ENCODE measurements around the gene TMEM117. TPM values are rescaled to one million over a fixed set of nuclear protein-coding genes. Genes with fewer than 3 reads are reported as not detected.

The TMEM117 gene
- total RNA-seq, 1 donor from 2014 or later, result 0.51 TPM

DNA sequence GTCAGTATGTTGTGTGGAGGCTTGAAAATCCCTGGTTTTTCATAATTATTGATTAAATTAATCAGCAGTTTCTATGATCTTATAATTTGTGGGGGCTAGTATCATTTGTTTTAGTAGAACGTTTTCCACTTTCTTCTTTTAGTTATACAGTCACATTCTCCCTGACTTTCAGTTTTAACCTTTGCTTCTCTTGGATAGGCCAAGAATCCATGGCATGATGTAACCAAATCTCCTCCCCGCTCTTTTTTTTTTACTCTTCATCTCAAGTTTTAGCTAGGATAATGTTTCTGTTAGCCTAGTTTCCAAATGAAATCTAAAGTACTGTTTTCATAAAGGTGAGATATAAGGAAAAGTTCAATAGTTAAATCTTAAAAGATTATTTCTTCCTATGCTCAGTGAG lies 106.5 kb downstream of the TMEM117 start:
- intact Hi-C loops (cut with micrococcal nuclease), result no loop called here

DNA sequence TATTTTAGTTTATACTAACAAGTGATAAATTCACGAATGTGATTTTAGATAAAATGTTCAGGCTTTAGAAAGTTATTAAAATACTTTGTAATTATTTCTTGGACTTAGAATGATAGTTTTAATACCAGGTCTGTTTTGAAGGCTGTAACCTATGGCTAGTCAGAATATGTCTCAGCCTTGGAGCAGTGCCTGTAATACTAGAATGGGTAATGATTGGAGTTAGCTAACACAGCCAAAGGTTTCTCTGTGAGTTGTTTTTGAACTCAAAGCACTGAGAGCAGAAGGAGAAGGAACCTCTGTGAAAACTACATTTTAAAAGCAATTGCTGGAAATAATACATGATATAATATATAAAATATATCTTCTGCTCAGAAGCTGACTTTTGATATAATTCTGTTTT lies 110.1 kb downstream of the TMEM117 start:
- intact Hi-C loops (cut with micrococcal nuclease), result no loop called here

DNA sequence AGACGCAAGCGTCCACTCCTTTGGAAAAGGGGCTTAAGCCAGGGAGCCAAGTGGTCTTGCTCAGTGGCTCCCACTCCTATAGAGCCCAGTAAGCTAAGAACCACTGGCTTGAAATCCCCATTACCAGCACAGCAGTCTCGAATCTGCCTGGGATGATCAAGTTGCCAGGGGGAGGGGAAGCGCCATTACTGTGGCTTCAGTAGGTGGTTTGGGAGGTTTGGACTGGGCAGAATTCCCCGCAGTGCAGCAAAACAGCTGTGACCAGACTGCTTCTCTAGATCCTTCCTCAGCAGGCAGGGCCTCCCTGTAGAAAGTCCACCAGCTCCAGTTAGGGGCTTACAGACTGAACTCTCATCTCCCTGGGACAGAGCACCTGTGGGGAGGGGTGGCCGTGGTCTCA lies 115.4 kb downstream of the TMEM117 start:
- intact Hi-C loops (cut with micrococcal nuclease), result loop anchor here (10.0 kb wide), 1 partner anchor 474 kb away; no protein-coding TSS in a partner anchor

DNA sequence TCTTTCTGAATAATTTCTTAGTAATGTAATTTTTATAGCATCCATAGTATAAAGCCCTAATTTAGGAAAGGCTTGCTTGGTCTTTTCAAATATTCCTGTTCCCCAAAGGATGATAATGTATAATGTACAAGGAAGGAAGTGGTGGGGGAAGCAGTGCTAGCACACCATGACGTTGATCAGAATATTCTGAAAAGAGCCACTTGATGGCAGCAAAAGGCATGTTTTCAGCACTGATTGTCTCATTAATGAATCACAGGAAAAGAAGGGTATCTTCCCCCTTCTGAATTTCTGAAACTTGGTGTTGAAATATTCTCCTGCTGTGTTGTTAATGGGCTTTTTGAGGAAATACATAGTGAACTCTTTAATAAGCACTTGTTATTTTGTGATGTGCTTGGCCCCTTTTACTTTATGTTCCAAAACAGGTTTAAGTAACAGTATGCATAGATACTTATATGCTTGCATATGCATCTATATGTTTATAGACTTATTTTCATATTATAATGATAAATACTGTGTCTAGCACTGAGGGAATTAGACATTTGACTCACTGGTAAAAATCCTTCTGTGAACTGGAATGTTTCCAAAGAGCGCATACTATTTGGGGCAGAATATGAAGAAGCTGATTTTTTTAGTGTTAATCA lies 122.0 kb downstream of the TMEM117 start:
- intact Hi-C loops (cut with micrococcal nuclease), result loop anchor here (1.0 to 10.0 kb wide), 2 partner anchors 467 to 973 kb away; no protein-coding TSS in a partner anchor

DNA sequence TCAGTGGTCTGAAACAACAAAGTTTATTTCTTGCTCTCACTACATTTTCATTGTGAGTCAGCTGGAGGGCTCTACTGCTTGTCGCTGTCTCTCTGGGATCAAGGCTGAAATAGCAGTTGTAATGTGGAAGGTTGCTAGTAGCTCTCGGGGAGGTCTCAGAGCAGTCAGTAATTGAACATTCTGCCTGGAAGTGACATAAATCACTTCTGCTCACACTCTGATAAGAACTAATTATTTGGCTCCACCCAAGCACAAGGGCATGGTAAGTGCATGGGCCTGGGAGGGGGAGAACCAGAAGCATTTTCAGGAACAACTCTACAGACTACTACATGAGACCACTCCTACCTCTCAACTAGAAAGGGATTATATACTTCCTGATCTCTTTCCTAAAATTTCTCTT lies 128.2 kb downstream of the TMEM117 start:
- intact Hi-C loops (cut with micrococcal nuclease), result no loop called here

DNA sequence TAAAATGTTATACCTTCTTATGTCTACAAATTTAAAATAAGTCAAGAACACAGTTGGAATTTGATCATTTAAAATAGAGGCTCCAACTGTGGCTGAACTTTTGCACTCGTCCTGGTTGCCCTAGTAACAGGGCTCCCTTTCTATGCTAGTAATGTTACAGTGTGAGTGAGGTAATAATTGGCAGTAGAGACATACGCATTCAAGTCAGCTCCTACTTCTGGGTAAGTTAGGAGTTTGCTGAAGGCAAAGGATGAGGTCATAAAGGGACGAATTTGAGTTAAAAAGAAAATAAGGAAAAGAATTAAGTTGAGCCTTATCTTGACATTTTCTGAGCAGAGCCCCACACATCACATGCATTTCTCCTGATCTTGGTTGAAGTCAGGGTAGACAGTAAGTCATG lies 129.1 kb downstream of the TMEM117 start:
- intact Hi-C loops (cut with micrococcal nuclease), result no loop called here

DNA sequence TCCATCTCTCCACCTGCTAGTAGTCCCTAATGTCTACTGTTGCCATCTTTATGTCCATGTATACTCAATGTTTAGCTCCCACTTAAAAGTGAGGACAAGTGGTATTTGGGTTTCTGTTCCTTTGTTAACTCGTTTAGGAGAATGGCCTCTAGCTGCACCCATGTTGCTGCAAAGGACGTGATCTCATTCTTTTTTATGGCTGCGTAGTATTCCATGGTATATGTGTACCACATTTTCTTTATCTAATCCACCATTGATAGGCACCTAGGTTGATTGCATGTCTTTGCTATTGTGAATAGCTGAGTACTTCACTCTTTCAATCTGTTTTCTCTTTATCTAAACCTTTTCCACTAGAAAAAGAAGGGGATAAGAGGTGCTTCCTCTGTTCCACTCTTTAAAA lies 130.0 kb downstream of the TMEM117 start:
- intact Hi-C loops (cut with micrococcal nuclease), result no loop called here

DNA sequence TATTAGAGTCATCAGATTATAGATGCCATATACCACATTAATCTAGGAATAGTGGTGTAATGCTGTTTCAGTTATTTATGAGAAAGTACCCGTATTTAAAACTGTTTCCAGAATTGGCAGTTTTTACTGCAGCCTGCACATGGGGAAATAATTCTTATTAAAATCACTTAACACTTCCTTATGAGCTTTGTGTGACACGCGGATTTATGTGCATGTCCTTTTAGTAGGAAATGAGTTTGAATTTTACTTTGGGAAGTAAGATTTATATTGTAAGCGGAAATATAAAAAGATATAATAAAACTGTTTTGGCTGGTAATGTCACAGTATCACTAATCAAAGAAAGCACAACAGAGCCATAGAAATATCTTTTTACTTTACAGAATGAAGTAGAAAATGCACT lies 132.9 kb downstream of the TMEM117 start:
- intact Hi-C loops (cut with micrococcal nuclease), result no loop called here

DNA sequence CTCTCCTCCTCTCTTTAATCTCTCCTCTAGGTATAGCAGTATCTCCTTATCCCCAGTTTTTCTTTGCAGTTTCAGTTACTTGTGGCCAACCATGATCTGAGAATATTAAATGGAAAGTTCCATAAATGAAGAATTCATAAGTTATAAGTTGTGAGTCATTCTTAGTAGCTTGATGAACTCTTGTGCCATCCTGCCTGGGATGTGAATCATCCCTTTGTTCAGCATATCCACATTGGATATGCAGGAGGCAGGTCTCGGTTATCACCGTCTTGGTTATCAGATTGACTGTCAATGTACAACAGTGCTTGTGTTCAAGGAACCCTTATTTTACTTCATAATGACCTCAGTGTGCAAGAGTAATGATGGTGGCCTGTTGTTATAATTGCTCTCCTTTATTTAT lies 134.0 kb downstream of the TMEM117 start:
- intact Hi-C loops (cut with micrococcal nuclease), result no loop called here

DNA sequence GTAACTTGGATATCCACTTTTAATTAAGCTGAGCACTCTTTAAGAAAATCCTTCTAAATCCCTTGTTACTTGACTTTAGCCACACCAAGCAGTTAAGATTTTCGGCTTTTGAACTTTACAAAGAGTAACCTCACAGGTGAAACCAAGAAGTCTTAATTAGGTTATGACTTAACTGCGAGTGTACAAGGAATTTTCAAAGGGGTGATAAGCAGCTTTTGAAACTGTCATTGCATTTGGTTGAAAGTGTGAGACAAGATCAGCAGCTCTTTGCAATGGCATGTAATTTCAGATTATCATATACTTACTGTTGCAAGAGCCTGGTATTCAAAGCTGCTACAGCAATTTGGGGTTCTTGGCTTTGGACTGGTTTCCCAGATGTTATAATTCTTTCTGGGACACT lies 137.5 kb downstream of the TMEM117 start:
- intact Hi-C loops (cut with micrococcal nuclease), result no loop called here

DNA sequence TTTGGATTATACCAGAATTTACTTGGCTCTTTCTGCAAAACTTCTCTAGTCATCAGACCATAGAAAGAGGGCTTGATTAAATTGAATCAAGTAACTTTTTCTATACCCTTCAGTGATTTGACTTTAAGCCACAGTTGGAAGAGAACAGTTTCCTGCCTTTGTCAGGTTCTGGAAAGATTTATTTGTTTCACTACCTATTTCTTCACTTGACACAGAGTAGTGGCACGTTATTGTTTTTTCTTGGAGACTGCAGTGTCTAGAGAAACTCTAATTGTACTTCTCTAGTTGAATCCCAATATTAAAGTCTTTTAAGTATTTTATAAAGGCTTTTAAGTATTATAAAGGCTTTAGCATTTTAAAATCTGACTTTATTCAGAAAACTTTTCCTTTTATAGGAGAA lies 138.1 kb downstream of the TMEM117 start:
- intact Hi-C loops (cut with micrococcal nuclease), result no loop called here

DNA sequence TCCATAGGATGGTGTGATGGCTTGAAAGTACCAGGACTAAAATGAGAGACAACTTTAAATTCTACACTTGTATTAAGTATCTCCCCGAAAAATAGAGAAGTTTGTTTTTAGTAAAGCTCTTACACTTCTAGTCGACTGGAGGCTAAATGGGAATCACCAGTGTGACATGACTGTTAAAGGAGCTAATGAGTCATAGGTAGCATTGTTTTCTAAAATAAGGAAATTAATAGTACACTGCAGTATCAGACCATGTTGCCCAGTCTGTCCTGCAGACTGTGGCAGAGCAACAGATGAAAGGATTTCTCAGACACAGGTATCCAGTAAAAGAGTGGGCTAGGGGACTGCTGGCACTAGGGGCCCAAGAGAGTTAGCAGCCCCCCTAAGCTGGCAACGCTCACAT lies 140.1 kb downstream of the TMEM117 start:
- intact Hi-C loops (cut with micrococcal nuclease), result no loop called here

DNA sequence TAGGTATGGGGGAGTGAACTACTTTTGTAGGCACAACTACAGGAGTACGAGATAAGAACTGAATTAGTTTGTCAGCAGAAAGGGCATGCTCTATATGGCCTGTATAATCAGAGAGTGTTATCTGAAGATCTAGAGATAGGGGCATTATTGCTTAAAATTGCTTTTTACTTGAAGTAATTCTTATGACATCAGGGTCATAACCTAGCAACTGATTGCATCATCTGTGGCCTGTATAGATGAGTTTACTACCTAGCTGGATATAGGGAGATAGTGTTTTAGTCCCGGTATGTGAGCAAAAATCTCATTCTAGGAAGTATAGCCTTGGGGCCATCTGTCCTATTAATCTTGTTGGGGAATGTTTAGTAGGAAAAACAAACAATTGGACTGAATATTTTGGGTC lies 142.7 kb downstream of the TMEM117 start:
- intact Hi-C loops (cut with micrococcal nuclease), result no loop called here

DNA sequence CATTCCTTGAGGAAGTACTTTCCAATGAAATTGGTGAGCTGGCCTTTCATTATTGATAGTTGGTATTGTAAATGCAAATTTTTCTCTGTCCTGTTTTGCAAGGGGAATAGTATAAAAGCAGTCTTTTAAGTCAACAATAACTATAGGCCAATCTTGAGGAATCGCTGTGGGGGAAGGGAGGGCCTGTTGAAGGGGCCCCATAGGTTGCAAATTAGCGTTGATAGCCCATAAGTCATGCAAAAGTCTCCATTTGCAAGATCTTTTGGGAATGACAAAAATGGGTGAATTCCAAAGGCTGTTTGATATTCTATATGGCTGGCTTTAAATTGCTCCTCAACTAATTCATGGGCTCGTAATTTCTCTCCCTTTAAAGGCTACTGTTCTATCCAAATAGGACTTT lies 143.6 kb downstream of the TMEM117 start:
- intact Hi-C loops (cut with micrococcal nuclease), result no loop called here

DNA sequence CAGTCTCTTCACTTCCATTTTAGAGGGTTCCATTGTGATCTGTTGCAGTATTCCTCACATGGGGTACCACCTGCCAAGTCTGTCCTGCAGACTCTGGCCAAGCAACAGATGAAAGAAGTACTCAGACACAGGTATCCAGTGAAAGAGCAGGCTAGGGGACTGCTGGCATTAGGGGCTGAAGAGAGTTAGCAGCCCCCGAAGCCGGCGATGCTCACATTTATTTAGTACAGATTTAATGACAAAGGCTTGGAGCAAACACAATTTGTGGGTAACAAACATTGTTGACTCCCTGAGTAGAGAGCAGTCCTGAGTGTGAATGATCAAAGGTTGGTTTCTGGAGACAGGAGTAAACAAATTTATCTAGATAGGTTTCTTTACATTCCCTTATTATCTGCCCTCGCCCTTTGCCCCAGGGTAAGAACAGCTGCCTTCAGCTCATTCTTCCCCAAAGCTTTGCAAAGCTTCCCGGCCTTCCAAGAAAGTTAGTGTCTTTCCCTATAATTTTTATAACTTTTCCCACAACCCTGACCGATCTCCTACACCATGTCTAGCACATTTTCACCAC lies 144.8 kb downstream of the TMEM117 start:
- intact Hi-C loops (cut with micrococcal nuclease), result no loop called here

DNA sequence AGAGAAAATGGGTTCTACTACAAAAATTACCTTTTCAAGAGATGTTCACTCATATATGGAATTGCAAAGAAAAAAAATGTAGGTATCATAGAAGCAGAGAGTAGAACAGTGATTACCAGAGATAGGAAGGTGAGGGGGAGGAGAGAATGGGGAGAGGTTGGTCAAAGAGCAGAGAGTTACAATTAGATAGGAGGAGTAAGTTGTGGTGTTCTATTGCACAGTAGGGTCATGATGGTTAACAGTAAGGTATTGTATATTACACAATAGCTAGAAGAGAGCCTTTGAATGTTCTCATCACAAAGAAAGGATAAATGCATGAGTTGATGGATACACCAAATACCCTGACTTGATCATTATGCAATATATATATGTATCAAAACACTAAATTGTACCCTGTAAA lies 145.8 kb downstream of the TMEM117 start:
- intact Hi-C loops (cut with micrococcal nuclease), result no loop called here

DNA sequence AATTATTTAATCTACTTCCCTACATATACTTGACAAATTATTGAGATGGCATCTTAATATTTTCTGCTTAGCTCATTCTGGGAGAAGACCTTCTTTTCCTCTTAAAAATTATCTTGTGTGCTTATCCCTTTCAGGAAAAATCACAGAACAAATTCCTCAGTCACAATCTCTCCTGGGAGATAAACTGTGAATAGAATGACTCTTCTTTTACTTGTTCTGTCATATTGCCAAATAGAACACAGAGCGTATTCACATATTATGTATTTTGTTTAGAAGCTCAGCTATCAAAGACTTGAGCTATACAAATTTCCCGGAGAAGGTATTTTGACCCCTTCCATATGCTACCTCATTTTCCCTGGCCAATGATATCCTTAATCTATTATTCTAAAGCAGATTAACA lies 146.7 kb downstream of the TMEM117 start:
- intact Hi-C loops (cut with micrococcal nuclease), result no loop called here

DNA sequence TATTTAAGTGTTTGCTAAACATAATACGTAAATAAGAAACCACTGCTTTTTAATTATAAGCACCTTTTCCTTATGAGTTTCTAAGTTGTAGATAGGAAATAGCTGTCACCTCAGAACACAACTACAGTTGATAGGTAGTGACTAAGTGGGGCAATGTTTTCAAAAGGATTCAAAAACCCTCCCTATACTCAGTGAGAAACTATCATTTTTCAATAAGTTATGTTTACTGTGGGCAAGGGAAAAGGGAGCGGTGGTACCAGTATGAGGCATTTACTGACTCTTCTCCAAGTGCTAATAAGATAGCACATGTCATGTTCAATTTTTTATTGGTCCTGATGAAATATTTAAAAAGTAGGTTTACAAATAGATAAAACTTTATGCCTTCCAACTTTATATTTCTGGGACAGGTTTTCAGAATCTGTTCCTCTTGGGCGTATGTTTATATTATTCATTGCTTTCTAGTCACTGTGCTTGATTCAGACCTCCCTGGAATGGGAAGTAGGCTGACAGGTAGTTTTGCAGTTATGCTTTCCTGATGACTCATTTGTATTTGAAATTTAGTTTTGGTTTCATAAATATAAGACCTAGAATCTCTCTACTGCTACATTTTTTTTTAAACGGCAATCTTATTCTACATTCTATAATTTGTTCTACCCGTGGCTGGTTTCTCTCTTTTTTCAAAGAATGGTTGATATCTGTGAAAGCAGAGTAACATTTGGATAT lies 153.1 kb downstream of the TMEM117 start:
- intact Hi-C loops (cut with micrococcal nuclease), result no loop called here

DNA sequence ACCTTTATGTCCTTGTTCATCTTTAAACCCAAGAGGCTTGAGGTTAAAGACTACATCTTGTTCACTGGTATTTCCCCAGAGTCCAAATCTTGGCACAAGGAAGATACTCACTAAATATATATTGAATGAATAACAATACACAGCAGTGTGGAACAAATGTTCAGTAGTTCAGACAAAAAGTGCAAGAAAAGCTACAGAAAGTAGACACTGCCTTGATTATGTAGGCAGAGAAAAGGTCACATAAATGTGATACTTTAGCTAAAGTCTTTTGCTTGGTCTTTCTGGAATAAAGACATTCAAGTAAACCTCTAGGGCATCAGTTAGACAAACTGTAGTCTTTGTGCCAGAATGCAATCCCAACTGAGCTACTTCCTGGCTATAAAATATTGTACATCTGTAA lies 157.0 kb downstream of the TMEM117 start:
- intact Hi-C loops (cut with micrococcal nuclease), result no loop called here

DNA sequence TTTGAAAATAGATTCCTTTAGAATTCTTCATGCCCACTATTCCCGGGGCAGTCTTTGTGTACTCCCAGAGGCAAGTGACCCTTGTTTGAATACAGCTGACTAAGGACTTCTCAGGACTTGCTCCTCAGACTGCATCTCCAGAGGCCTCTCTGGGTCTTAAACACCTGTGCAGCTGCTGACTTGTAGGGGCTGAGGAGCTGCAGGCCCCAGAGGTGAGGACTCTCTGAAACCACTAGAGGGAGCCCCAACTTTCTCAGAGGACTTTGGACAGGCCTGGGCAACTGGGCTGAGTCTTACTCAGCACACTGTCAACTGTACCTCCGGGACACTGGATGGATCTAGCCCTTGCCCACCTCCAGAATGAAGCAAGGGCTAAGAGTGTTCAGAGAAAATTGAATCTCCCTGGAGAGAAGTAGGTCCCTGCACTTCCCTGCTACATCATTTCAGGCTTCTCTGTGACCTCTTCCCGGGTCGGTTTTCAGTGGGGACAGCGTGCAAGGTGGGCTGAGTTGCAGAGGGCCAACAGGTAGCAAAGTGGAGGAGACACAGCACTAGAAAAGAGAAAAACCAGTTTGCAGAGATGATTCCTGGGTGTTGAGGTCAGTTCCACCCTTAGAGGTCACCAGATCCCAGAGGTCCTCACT lies 164.6 kb downstream of the TMEM117 start:
- intact Hi-C loops (cut with micrococcal nuclease), result no loop called here

DNA sequence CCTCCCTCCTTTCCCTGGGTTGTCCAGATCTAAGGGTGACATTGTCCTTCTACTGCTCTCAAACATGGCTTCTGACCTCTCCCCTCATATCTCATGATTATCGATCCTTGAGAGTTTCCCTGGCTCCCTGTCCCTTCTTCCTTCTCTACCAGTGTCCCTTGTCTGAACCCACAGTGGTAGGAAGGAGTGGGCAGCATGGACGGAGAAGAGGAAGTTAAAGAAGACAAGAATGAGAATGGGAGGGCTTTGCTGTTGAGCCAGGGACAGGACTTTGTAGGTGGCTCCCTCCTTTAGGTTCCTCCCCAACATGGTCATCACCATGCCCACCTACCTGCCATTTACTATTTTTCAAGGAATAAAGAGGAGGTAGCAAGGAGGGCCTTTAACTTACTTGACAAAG lies 166.7 kb downstream of the TMEM117 start:
- intact Hi-C loops (cut with micrococcal nuclease), result no loop called here

DNA sequence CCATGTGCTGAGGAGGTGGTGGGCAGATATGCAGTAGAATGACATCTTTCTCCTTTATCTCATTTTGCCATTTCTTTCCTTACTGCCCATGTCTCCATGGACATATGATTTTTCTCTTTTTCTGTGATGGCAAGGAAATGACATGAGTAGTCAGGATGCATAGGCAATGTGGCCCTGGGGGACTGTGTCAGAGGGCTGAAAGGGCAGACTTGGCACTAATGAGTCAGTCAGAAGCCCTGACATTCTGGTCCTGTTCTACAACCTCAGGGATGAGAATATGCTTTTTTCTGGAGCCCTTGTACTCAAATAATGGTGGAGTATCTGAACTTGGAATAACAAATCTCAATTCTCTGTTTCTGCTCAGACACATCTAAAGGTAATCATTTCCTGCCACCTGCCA lies 167.8 kb downstream of the TMEM117 start:
- intact Hi-C loops (cut with micrococcal nuclease), result no loop called here

Data from T-helper 1 cell treated with Interleukin-12 subunit alpha and Interleukin-12 subunit beta and Interleukin-4 antibody, amounts not matched to agents 30 ng/mL and 1 ng/mL, for 36 hours (primary cell).